SK-N-SH (cell line): ENCODE data around the gene HS1BP3. TPM values are rescaled to one million over a fixed set of nuclear protein-coding genes. Genes with fewer than 3 reads are reported as not detected.

Experiments
- CTCF ChIA-PET: fragments of 300-600, 350-600 bp; formaldehyde crosslinking; extraction: SDS; loops from one replicate; lab custom pipeline; 2021; lab: Yijun Ruan, JAX
- POLR2A ChIA-PET: fragments of 350-600 bp; sonication (Branson Sonifier 250); formaldehyde crosslinking; extraction: SDS; loops from one replicate; lab custom pipeline; 2020; ENCODE audit warnings: antibody characterized with exemption, inconsistent platforms; lab: Yijun Ruan, JAX
- DNase-seq: peaks from one replicate; pipeline ENCODE4 v3.0.0; 2012
- H2AFZ ChIP-seq: fragments of 200-600 bp; sonication (generic); 2 replicates; pipeline ENCODE4 v1.8.1; 2016; ENCODE audit warnings: antibody characterized with exemption, mild to moderate bottlenecking, low read depth
- H3F3A ChIP-seq: fragments of 200-600 bp; sonication (generic); replicated peaks from 2 replicates; pipeline ENCODE3; 2016; ENCODE audit warnings: antibody characterized with exemption, mild to moderate bottlenecking; ENCODE audit not compliant: insufficient read depth
- H3K27ac ChIP-seq, 2 experiments: fragments of 200-500 bp in 1 of 2; fragments of 200-600 bp in 1 of 2; sonication (Bioruptor generic) in 1 of 2; sonication (generic), shearing (Covaris generic) in 1 of 2; 2 replicates each; pipeline versions ENCODE4 v1.5.1 to v1.6.1; 2014 to 2016; ENCODE audit warnings: low read depth in 2 of 2, inconsistent platforms in 1 of 2, low read length in 1 of 2, mild to moderate bottlenecking in 1 of 2, mixed read lengths in 1 of 2
- H3K27me3 ChIP-seq: fragments of 200-600 bp; sonication (generic), shearing (Covaris generic); 2 replicates; pipeline ENCODE4 v1.6.1; 2016; ENCODE audit warnings: mixed run types; ENCODE audit not compliant: insufficient read depth
- H3K36me3 ChIP-seq, 2 experiments: fragments of 200-500 bp in 1 of 2; fragments of 200-600 bp in 1 of 2; sonication (Bioruptor generic) in 1 of 2; sonication (generic) in 1 of 2; replicated peaks in 1 of 2; 2 replicates each; pipeline versions ENCODE3 to v1.5.1; 2014 to 2016; ENCODE audit warnings: low read length in 1 of 2, mild to moderate bottlenecking in 1 of 2; ENCODE audit not compliant: insufficient read depth in 2 of 2, control insufficient read depth in 1 of 2
- H3K4me1 ChIP-seq, 2 experiments: fragments of 200-500 bp in 1 of 2; fragments of 200-600 bp in 1 of 2; sonication (Bioruptor generic) in 1 of 2; sonication (generic), shearing (Covaris generic) in 1 of 2; 2 replicates each; pipeline versions ENCODE4 v1.5.1 to v1.6.1; 2014 to 2016; ENCODE audit warnings: low read depth in 1 of 2, low read length in 1 of 2, mixed run types in 1 of 2; ENCODE audit not compliant: insufficient read depth in 2 of 2, control insufficient read depth in 1 of 2
- H3K4me2 ChIP-seq: fragments of 200-600 bp; sonication (generic), shearing (Covaris generic); 2 replicates; pipeline ENCODE4 v1.6.1; 2017; ENCODE audit warnings: mixed run types
- H3K4me3 ChIP-seq, 2 experiments: fragments of 200-500 bp in 1 of 2; fragments of 200-600 bp in 1 of 2; sonication (Bioruptor generic) in 1 of 2; sonication (generic), shearing (Covaris generic) in 1 of 2; 2 replicates each; pipeline versions ENCODE4 v1.5.1 to v1.8.1; 2014 to 2016; ENCODE audit warnings: low read depth in 2 of 2, inconsistent platforms in 1 of 2, low read length in 1 of 2, mild to moderate bottlenecking in 1 of 2, mixed read lengths in 1 of 2, moderate library complexity in 1 of 2
- H3K79me2 ChIP-seq: fragments of 200-600 bp; sonication (generic); 2 replicates; pipeline ENCODE4 v1.8.1; 2017; ENCODE audit warnings: mild to moderate bottlenecking; ENCODE audit not compliant: insufficient read depth
- H3K9ac ChIP-seq: fragments of 200-600 bp; sonication (generic); 2 replicates; pipeline ENCODE4 v1.6.1; 2017; ENCODE audit warnings: mixed run types
- H3K9me2 ChIP-seq: fragments of 200-600 bp; sonication (generic); 2 replicates; pipeline ENCODE4 v1.6.1; 2017; ENCODE audit warnings: mixed run types
- H3K9me3 ChIP-seq: fragments of 200-600 bp; sonication (generic); 2 replicates; pipeline ENCODE4 v1.6.1; 2017; ENCODE audit warnings: mixed run types, mild to moderate bottlenecking, moderate library complexity
- H4K20me1 ChIP-seq: fragments of 200-600 bp; sonication (generic); 2 replicates; pipeline ENCODE4 v1.6.1; 2017; ENCODE audit warnings: mild to moderate bottlenecking, mixed run types; ENCODE audit not compliant: insufficient read depth
- CHD2 ChIP-seq: fragments of 150-350 bp; IDR thresholded peaks from 2 replicates; pipeline ENCODE4 v1.6.1; 2018; ENCODE audit warnings: low read length; ENCODE audit not compliant: partially characterized antibody
- CTCF ChIP-seq: fragments of 200-600 bp; sonication (generic); IDR thresholded peaks from 2 replicates; pipeline ENCODE4 v1.6.1; 2017; ENCODE audit warnings: antibody characterized with exemption, mild to moderate bottlenecking, moderate library complexity
- ELF1 ChIP-seq: IDR thresholded peaks from 2 replicates; pipeline ENCODE4 v1.4.0; 2012
- EP300 ChIP-seq, 2 experiments: IDR thresholded peaks; 2 replicates each; pipeline versions ENCODE4 v1.4.0 to v1.6.1; 2012; ENCODE audit warnings: borderline replicate concordance in 1 of 2, low read depth in 1 of 2, low read length in 1 of 2
- FOXM1 ChIP-seq: IDR thresholded peaks from 2 replicates; pipeline ENCODE4 v1.4.0; 2012; ENCODE audit warnings: low read depth, mild to moderate bottlenecking
- JUND ChIP-seq: IDR thresholded peaks from 2 replicates; pipeline ENCODE4 v1.4.0; 2012
- MXI1 ChIP-seq: IDR thresholded peaks from 2 replicates; pipeline ENCODE4 v1.6.1; 2012; ENCODE audit warnings: mild to moderate bottlenecking, low read depth, low read length, improper control_type of control experiment
- NFIC ChIP-seq: IDR thresholded peaks from 2 replicates; pipeline ENCODE4 v1.4.0; 2012; ENCODE audit warnings: borderline replicate concordance
- NRF1 ChIP-seq: IDR thresholded peaks from 2 replicates; pipeline ENCODE4 v1.6.1; 2012; ENCODE audit warnings: low read depth, mild to moderate bottlenecking, low read length
- PBX3 ChIP-seq: IDR thresholded peaks from 2 replicates; pipeline ENCODE4; 2012
- RCOR1 ChIP-seq: fragments of 150-350 bp; IDR thresholded peaks from 2 replicates; pipeline ENCODE4 v1.6.1; 2017; ENCODE audit warnings: antibody characterized with exemption, low read length
- RFX5 ChIP-seq: IDR thresholded peaks from 2 replicates; pipeline ENCODE4 v1.6.1; 2012; ENCODE audit warnings: mild to moderate bottlenecking, improper control_type of control experiment, low read length
- RXRA ChIP-seq: IDR thresholded peaks from 2 replicates; pipeline ENCODE4 v1.4.0; 2012; ENCODE audit warnings: low read depth, mild to moderate bottlenecking, borderline replicate concordance
- SIN3A ChIP-seq: IDR thresholded peaks from 2 replicates; pipeline ENCODE4 v1.6.1; 2012; ENCODE audit warnings: low read depth, mild to moderate bottlenecking, low read length, moderate library complexity, borderline replicate concordance
- USF1 ChIP-seq: IDR thresholded peaks from 2 replicates; pipeline ENCODE4 v1.4.0; 2012; ENCODE audit warnings: low read depth, borderline replicate concordance
- YY1 ChIP-seq: IDR thresholded peaks from 2 replicates; pipeline ENCODE4 v1.4.0; 2012; ENCODE audit warnings: low read depth, mild to moderate bottlenecking
- WGBS: methylation state at CpG from one replicate; pipeline ENCODE4 v1.1.6; 2017; ENCODE audit warnings: low lambda C conversion rate; 5-methylcytosine and 5-hydroxymethylcytosine counted together
- polyA plus RNA-seq, 3 experiments: library from polyadenylated mRNA; depleted of rRNA; stranded (reverse); fragments of >200 nt; gene quantifications; 2 replicates each; pipeline ENCODE4 v1.2.3, GENCODE V29; 2012

Gene HS1BP3
- polyA plus RNA-seq, 1 of the 3 experiments (the other 2 are of a cell fraction): 20.1 TPM

GRCh38 chr2:20575935-20576597 lies 74.8 kb downstream of the HS1BP3 start:
- Histone ChIP-seq H4K20me1 (no peaks in the 10 kb centered on the region), H3K79me2 (no peaks in the 10 kb centered on the region), H3K27ac (no peak overlapping the region), H2AFZ (no peak overlapping the region), H3K36me3 (no peaks in the 10 kb centered on the region), H3K9me2 (no peaks in the 10 kb centered on the region), H3K4me3 (no peak overlapping the region), H3K4me1 (peaks cover 26 to 44% of the 10 kb centered on the region in 2 experiments; a peak in 3 of 4 replicates), H3K9me3 (no peaks in the 10 kb centered on the region), H3K9ac (no peak overlapping the region), H3F3A (peaks cover 23% of the 10 kb centered on the region), H3K4me2 (no peak overlapping the region), H3K27me3 (no peaks in the 10 kb centered on the region)
- ChIA-PET CTCF (interaction anchor here (1.0 to 2.5 kb wide), 7 partner anchors 10 to 198 kb away, joined by 3 to 7 read pairs (median 3); no protein-coding TSS in a partner anchor), POLR2A (interaction anchor here (3.3 kb wide), 1 partner anchor 129 kb away, joined by 13 read pairs; the partner anchor contains the start of gene RHOB)
- DNase-seq: no peak
- TF ChIP-seq NFIC (no peak), PBX3 (no peak), CHD2 (no peak), ELF1 (no peak), YY1 (no peak), MXI1 (no peak), RCOR1 (no peak), FOXM1 (no peak), RXRA (no peak), RFX5 (no peak), JUND (no peak), EP300 (IDR thresholded peaks at IDR 0.05; ENCODE audit: borderline replicate concordance in 1 of 2, low read depth in 1 of 2, low read length in 1 of 2) (no peak), USF1 (no peak), SIN3A (no peak), CTCF (no peak), NRF1 (no peak)
- WGBS: 91% methylated on average over 9 of the region's 9 CpGs
